ENCODE measurements around the gene LRRC8A.
"Not testable (repeated sequence)": the region's sequence is repeated elsewhere in the genome, so short reads cannot be mapped to it uniquely, and the experiment has no call there.

LRRC8A gene

DNA sequence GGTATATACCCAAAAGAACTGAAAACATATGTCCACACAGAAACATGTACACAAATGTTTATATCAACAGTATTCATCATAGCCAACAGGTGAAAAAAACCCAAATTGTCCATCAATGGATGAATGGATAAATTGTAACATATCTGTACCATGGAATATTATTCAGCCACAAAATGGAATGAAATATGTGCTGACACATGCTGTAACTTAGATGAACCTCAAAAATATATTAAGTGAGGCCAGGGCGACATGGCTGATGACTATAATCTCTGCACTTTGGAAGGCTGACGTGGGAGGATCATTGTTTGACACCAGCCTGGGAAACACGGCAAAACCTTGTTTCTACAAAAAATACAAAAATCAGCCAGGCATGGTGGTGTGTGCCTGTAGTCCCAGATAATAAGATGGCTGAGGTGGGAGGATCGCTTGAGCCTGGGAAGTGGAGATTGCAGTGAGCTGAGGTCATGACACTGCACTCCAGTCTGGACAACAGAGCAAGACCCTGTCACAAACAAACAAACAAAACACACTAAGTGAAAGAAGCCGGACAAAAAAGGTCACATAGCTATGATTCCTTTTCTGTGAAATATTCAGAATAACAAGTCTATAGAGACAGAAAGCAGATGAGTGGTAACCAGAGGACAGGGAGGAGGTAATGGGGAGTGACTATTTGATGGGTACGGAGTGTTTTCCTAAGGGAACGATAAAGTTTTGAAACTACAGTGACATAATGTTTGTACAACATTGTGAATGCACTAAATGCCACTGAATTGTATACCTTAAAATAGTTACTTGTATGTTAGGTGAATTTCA is 11.6 kb upstream of the LRRC8A start:
- DNase-seq: no peak

GRCh38 chr9:128870941-128871265 is 11.0 kb upstream of the LRRC8A start:
- not testable (repeated sequence) for DNase-seq

DNA sequence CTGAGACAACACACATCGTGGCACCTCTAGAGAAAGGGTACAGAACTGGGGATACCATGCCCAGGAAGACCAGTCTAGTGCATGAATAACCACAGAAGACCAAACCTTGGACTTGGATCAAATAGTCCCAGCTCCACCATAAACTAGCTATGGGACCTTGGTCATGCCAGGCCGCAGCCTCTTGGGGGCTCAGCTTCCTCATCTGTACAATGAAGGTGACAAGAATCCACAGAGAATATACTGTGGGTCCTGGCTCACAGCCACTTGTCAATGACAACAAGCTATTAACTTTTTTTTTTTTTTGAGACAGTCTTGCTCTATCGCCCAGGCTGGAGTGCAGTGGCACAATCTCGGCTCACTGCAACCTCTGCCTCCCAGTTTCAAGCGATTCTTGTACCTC is 4.1 kb upstream of the LRRC8A start:
- DNase-seq: no peak

DNA sequence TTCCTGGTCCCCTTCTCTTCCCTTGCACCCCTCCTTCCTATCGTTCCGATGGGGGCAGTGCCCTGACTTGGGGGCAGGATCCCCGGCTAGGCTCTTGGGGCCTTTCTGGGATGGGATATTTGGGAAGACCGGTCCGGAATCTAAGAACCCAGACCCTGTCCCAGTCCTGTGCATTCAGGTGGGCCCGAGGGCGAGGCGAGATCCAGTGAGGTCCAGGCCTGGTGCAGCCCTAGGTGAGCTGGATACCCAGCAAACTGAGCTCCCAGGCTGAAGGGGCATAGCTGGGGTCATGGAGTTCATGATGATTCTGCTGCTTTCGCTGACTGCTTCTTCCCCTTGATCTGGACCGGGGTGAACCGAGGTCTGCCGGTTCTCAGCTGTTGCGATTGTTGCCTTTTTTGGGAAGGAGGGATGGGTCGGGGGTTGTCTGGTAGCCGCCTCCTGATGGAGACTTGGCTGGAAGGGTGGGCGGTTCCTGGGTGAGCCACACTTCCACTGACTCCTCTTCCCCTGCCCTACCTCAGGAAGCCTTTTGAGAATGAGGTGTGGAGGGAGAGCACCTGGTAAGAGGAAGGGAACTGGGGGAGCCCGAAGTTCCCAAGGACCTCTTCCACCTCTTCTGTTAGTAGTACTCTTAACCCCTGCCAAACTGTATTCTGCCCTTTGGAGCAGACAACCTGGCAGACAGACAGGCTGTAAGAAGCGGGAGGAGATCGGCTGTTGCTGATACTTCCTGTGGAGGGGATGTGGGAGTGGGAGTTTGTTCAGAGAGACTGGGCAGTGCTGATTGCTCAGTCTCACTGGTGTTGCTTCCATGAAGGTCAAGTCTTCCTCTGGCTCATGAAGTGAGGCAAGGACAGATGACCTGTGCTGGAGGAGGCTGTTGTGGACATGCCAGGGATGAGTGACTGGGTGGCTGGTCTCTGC is 1.0 kb downstream of the LRRC8A start:
- DNase-seq: no peak

- DNase-seq: no peak
These were observed 2.2 kb downstream of the LRRC8A start for GRCh38 chr9:128884164-128884563.

GRCh38 chr9:128885376-128885775 is 3.4 kb downstream of the LRRC8A start:
- DNase-seq: no peak

GRCh38 chr9:128885798-128886197 is 3.9 kb downstream of the LRRC8A start:
- DNase-seq: no peak

- DNase-seq: no peak
These were observed 4.4 kb downstream of the LRRC8A start for GRCh38 chr9:128886211-128886891.

- no peak for DNase-seq
These were observed 5.1 kb downstream of the LRRC8A start for GRCh38 chr9:128887049-128887448.

DNA sequence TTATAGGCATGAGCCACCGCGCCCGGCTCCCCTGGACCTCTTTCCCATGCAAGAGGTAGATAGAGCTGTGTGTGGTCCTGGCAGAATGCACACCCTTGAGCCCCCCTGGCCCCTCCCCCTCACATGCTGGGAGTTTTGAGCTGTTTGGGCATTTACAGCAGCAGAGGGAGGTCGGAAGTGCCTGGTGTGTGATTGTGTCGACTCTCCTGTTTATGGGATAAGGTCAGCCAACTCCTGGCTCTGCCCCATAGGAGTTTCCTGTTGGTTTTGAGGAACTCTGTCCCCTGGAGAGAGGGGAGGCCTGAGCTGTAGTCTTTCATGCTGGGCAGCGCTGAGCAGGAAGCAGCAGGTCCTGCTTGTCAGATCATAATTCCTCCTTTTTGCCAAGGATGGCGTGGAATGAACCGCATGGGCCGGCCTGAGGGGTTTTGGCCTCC is 6.0 kb downstream of the LRRC8A start:
- no peak for DNase-seq

DNA sequence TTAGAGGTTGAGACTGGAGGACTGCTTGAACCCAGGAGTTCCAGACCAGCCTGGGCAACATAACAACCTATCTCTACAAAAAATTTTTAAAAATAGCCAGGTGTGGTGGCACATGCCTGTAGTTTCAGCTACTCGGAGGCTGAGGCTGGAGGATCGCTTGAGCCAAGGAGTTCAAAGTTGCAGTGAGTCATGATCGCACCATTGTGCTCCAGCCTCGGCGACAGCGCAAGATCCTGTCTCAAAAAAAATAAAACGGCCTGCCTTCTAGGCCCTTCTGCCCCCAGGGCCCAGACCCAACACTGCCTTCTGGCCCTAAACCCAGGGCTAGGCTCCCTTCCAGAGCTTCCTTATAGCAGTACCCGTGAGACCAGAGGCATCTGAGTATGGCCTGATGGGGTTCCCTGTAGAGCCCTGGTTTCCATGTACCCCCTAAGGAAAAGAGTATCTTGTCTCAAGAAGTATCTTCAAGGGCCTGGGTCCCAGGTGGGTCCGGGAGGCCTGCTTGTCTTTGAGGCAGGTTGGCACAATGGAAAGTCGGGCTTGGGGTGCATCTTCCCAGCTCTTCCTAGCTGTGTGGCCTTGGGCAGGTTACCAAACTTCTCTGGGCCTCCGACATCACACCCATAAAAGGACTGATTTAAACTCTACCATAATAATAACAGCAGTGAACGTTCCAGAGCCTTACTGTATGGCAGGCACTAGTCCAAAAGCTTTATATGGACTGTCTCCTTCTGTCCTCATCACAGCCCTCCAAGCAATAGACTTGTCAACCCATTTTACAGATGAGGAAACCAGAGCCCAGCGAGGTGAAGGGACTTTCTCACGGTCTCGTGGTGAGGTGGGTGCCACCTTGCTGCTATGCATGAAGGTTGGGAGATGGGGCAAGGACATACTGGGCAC is 9.6 kb downstream of the LRRC8A start:
- no peak for DNase-seq

DNA sequence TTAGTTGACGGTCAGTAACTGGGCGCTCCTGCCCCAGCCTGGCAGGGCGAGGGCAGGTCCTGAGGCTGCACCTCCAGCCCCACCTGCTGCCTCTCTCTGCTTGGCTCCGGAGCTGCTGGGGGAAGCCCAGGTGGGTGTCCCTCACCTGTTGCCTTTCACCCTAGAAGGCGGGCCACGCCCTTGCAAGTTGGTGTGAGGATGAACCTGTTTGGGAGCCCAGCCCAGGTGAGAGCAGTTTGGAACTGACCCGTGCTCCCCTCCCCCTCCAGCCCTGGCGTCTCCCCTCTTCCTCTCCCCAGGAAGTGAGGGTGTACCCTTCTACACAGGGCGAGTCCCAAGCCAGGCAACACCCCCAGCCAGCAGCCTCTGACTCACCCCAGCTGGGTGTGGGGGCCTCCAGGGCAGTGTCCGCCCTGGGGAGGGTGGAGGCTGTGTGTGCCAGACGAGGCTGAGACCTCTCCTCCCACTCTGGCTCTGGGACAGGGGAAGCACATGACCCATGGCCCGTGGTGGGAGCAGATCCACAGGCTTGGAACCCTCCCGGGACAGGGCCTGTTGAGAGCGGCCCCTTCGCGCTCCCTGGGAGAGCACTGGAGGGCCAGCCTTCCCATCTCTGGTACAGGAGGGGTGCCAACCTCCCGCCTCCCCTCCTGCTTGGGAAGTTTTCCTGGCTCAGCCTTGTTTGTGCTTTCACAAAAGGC is 10.4 kb downstream of the LRRC8A start:
- no peak for DNase-seq

- no peak for DNase-seq
These were observed 11.4 kb downstream of the LRRC8A start for GRCh38 chr9:128893354-128893753.

- DNase-seq: no peak
These were observed 12.8 kb downstream of the LRRC8A start for GRCh38 chr9:128894764-128895163.

DNA sequence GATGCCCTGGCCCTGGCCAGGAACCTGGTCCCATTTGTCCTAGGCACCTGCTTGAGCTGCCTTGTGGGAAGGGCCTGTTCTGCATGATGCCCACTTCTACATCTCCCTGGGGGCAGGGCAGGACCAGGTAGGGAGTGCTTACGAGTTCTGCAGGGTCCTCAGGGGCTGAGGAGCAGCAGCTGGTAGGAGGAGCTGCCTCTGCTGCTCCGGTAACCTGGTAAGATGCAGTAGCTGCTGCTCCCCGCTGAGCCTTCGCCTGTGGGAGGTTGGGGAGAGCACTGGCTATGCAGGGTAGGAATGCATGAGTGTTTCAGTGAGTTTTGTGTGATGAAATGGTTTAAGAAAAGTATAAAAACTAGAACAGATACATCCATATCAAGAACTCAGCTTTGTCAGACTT is 13.6 kb downstream of the LRRC8A start:
- DNase-seq: no peak

DNA sequence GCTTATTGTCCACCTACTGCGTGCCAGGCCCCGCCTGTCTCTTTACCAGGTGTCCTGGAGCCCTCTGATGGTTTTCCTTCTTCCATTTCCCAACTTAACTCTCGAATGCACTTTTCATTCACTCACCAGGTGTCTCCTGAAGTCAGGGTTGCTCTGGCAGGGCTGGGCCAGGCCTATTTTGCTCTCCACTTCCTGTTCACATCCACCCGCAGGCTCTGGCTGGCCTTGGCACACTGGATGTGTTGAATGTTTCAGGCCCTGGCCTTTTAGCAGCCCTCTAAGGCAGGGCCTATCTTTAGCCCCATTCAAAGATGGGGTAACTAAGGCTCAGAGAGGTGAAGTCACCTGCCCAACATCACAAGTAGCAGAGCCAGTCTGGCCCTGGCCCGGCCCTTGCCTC is 16.4 kb downstream of the LRRC8A start:
- DNase-seq: no peak

DNA sequence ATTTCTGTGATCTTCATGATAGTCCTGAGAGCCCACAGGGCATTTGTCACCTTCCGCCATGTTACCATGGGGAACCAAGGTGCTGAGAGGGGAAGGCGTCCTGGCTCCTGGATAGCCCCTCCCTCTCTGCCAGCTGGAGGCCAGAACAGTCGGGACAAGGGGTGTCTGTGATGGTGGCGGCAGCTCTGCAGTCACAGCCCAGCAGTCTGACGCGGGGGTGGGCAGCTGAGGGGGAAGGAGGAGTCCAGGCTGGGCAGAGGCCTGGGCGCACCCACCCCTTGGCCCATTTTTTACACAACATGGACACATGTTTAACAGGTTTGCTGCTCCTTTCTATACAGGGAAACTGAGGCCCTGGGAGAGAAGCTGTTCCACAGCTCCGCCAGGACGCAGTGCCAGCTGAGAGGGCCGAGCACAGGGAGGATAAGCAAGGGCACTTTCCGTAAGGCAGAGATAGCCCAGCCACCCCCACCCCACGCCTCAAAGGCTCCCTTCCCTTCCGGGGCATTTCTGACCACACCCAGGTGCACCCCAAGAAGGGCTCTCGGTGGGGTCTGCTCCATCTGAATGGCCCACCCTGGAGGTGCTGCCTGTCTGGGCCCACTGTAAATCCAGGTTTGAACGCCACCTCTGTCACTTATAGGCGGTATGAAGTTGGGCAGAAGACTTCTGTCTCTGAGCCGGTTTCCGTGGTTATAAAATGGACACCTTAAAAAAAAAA is 17.1 kb downstream of the LRRC8A start:
- DNase-seq: no peak

GRCh38 chr9:128899566-128900322 is 17.8 kb downstream of the LRRC8A start:
- DNase-seq: no peak

DNA sequence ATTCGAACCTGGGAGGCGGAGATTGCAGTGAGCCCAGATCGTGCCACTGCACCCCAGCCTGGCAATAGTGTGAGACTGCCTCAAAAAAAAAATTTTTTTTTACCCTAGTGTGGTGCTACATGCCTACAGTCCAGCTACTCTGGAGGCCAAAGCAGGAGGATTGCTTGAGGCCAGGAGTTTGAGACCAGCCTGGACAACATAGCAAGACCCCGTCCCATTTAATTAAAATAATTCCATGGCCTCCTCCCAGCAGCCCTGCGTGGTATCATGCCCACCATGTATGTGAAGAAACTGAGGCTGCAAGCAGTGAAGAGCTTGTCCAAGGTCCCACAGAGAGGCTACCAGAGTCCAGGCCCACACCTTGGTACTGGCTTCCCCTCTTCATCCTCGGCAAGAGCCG is 19.4 kb downstream of the LRRC8A start:
- no peak for DNase-seq

- DNase-seq: no peak
These were observed 19.9 kb downstream of the LRRC8A start for GRCh38 chr9:128901822-128902221.

All from NCI-H526 treated with DMSO at 0.1 percent for 48 hours (cell line).